Measurements from ENCODE around the gene PLPP3. TPM values are rescaled to one million over a fixed set of nuclear protein-coding genes. Genes with fewer than 3 reads are reported as not detected.

Gene PLPP3
- total RNA-seq, 1 donor: 243 TPM

DNA sequence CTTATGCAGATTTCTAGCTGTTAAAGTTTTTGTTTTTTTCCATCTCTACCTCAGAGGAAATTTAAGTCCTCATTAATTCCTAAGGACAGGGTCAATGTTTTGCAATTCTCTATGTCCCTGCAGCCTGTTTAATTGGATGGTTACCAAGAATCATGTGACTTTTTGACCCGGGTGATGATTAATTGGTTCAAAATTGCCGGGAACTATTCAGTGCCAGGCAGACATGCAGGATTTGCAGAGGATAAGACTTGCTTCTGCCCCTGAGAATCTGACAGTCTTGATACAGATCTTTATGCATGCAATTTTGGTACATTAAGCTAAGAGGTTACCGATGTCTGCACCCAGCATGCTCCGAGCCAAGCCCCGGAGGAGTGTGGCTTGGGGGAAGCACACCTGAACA, 87.9 kb downstream of the PLPP3 start:
- peaks cover 11% of the 10 kb centered on the region for H3K4me1 ChIP-seq (ENCODE audit: insufficient read depth, low read length)
- TF ChIP-seq, protein P1, sequence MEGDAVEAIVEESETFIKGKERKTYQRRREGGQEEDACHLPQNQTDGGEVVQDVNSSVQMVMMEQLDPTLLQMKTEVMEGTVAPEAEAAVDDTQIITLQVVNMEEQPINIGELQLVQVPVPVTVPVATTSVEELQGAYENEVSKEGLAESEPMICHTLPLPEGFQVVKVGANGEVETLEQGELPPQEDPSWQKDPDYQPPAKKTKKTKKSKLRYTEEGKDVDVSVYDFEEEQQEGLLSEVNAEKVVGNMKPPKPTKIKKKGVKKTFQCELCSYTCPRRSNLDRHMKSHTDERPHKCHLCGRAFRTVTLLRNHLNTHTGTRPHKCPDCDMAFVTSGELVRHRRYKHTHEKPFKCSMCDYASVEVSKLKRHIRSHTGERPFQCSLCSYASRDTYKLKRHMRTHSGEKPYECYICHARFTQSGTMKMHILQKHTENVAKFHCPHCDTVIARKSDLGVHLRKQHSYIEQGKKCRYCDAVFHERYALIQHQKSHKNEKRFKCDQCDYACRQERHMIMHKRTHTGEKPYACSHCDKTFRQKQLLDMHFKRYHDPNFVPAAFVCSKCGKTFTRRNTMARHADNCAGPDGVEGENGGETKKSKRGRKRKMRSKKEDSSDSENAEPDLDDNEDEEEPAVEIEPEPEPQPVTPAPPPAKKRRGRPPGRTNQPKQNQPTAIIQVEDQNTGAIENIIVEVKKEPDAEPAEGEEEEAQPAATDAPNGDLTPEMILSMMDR (IDR thresholded peaks at IDR 0.05; ENCODE audit: extremely low read depth, low read depth, low read length): no peak
- H3K27ac ChIP-seq (ENCODE audit: low read depth, low read length): no peak overlapping the region
- no peak for DNase-seq (ENCODE audit: insufficient read length, low spot score, missing footprints)
- H2AFZ ChIP-seq (ENCODE audit: low read length): no peak overlapping the region
- H3K36me3 ChIP-seq (ENCODE audit: insufficient read depth, low read length): peaks cover 28% of the 10 kb centered on the region
- no peak overlapping the region for H3K4me2 ChIP-seq (ENCODE audit: insufficient read depth, low read length)
- H3K9me3 ChIP-seq (ENCODE audit: low read depth, low read length): no peaks in the 10 kb centered on the region
- H3K27me3 ChIP-seq (ENCODE audit: insufficient read depth, low read length): no peaks in the 10 kb centered on the region
- no peak overlapping the region for H3K4me3 ChIP-seq (ENCODE audit: insufficient read depth, low read length)
- no peaks in the 10 kb centered on the region for H4K20me1 ChIP-seq (ENCODE audit: insufficient read depth, low read length)
- H3K79me2 ChIP-seq (ENCODE audit: insufficient read depth, low read length): no peaks in the 10 kb centered on the region

GRCh38 chr1:56490619-56491018, 88.7 kb downstream of the PLPP3 start:
- H3K27me3 ChIP-seq (ENCODE audit: insufficient read depth, low read length): no peaks in the 10 kb centered on the region
- TF ChIP-seq, protein P1 (IDR thresholded peaks at IDR 0.05; ENCODE audit: extremely low read depth, low read depth, low read length): no peak
- H4K20me1 ChIP-seq (ENCODE audit: insufficient read depth, low read length): no peaks in the 10 kb centered on the region
- no peak overlapping the region for H3K4me2 ChIP-seq (ENCODE audit: insufficient read depth, low read length)
- no peak overlapping the region for H2AFZ ChIP-seq (ENCODE audit: low read length)
- peaks cover 11% of the 10 kb centered on the region for H3K4me1 ChIP-seq (ENCODE audit: insufficient read depth, low read length)
- H3K27ac ChIP-seq (ENCODE audit: low read depth, low read length): no peak overlapping the region
- no peaks in the 10 kb centered on the region for H3K79me2 ChIP-seq (ENCODE audit: insufficient read depth, low read length)
- peaks cover 19% of the 10 kb centered on the region for H3K36me3 ChIP-seq (ENCODE audit: insufficient read depth, low read length)
- H3K4me3 ChIP-seq (ENCODE audit: insufficient read depth, low read length): no peak overlapping the region
- DNase-seq (ENCODE audit: insufficient read length, low spot score, missing footprints): no peak
- H3K9me3 ChIP-seq (ENCODE audit: low read depth, low read length): no peaks in the 10 kb centered on the region

GRCh38 chr1:56489695-56490094, 89.7 kb downstream of the PLPP3 start:
- H3K9me3 ChIP-seq (ENCODE audit: low read depth, low read length): no peaks in the 10 kb centered on the region
- DNase-seq (ENCODE audit: insufficient read length, low spot score, missing footprints): no peak
- H3K4me1 ChIP-seq (ENCODE audit: insufficient read depth, low read length): peaks cover 11% of the 10 kb centered on the region
- H3K79me2 ChIP-seq (ENCODE audit: insufficient read depth, low read length): no peaks in the 10 kb centered on the region
- peaks cover 13% of the 10 kb centered on the region for H3K36me3 ChIP-seq (ENCODE audit: insufficient read depth, low read length)
- H3K4me3 ChIP-seq (ENCODE audit: insufficient read depth, low read length): no peak overlapping the region
- TF ChIP-seq, protein P1 (IDR thresholded peaks at IDR 0.05; ENCODE audit: extremely low read depth, low read depth, low read length): no peak
- no peak overlapping the region for H2AFZ ChIP-seq (ENCODE audit: low read length)
- H4K20me1 ChIP-seq (ENCODE audit: insufficient read depth, low read length): no peaks in the 10 kb centered on the region
- H3K27ac ChIP-seq (ENCODE audit: low read depth, low read length): no peak overlapping the region
- no peak overlapping the region for H3K4me2 ChIP-seq (ENCODE audit: insufficient read depth, low read length)
- no peaks in the 10 kb centered on the region for H3K27me3 ChIP-seq (ENCODE audit: insufficient read depth, low read length)

DNA sequence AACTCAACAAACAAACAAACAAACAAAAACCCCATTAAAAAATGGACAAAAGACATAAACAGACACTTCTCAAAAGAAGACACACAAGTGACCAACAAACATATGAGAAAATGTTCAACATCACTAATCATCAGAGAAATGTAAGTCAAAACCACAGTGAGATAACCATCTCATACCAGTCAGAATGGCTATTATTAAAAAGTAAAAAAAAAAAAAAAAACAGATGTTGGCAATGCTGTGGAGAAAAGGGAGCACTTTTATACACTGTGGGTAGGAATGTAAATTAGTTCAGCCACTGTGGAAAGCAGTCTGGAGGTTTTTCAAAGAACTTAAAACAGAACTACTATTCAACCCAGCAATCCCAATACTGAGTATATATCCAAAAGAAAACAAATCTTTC, 94.7 kb downstream of the PLPP3 start:
- no peak overlapping the region for H3K27ac ChIP-seq (ENCODE audit: low read depth, low read length)
- H3K4me3 ChIP-seq (ENCODE audit: insufficient read depth, low read length): no peak overlapping the region
- TF ChIP-seq, protein P1 (IDR thresholded peaks at IDR 0.05; ENCODE audit: extremely low read depth, low read depth, low read length): no peak
- no peak overlapping the region for H2AFZ ChIP-seq (ENCODE audit: low read length)
- no peak for DNase-seq (ENCODE audit: insufficient read length, low spot score, missing footprints)
- H3K27me3 ChIP-seq (ENCODE audit: insufficient read depth, low read length): no peaks in the 10 kb centered on the region
- no peaks in the 10 kb centered on the region for H3K9me3 ChIP-seq (ENCODE audit: low read depth, low read length)
- no peaks in the 10 kb centered on the region for H3K36me3 ChIP-seq (ENCODE audit: insufficient read depth, low read length)
- no peaks in the 10 kb centered on the region for H3K79me2 ChIP-seq (ENCODE audit: insufficient read depth, low read length)
- H4K20me1 ChIP-seq (ENCODE audit: insufficient read depth, low read length): no peaks in the 10 kb centered on the region
- H3K4me2 ChIP-seq (ENCODE audit: insufficient read depth, low read length): no peak overlapping the region
- no peaks in the 10 kb centered on the region for H3K4me1 ChIP-seq (ENCODE audit: insufficient read depth, low read length)
